Fibroblast of villous mesenchyme (primary cell): Measurements from ENCODE around the gene GPRIN2. TPM values are rescaled to one million over a fixed set of nuclear protein-coding genes. Genes with fewer than 3 reads are reported as not detected.

Experiments
- DNase-seq: peaks from one replicate; pipeline ENCODE4 v3.0.0-alpha.2; 2010; ENCODE audit warnings: low read depth
- H3K4me3 ChIP-seq: 2 replicates; pipeline ENCODE4 v1.5.1; 2011; ENCODE audit warnings: low read depth, mild to moderate bottlenecking, low read length
- total RNA-seq: library from RNA; depleted of rRNA; stranded (reverse); fragments of >200 nt; gene quantifications from 2 replicates; pipeline ENCODE4 v1.2.3, GENCODE V29; 2012
- TF ChIP-seq, protein P1 (sequence below): IDR thresholded peaks from 2 replicates; pipeline ENCODE4 v1.5.1; 2012; ENCODE audit warnings: low read depth, mild to moderate bottlenecking, low read length; ENCODE audit not compliant: insufficient read depth

GPRIN2 gene
- total RNA-seq, 1 donor = not detected

DNA sequence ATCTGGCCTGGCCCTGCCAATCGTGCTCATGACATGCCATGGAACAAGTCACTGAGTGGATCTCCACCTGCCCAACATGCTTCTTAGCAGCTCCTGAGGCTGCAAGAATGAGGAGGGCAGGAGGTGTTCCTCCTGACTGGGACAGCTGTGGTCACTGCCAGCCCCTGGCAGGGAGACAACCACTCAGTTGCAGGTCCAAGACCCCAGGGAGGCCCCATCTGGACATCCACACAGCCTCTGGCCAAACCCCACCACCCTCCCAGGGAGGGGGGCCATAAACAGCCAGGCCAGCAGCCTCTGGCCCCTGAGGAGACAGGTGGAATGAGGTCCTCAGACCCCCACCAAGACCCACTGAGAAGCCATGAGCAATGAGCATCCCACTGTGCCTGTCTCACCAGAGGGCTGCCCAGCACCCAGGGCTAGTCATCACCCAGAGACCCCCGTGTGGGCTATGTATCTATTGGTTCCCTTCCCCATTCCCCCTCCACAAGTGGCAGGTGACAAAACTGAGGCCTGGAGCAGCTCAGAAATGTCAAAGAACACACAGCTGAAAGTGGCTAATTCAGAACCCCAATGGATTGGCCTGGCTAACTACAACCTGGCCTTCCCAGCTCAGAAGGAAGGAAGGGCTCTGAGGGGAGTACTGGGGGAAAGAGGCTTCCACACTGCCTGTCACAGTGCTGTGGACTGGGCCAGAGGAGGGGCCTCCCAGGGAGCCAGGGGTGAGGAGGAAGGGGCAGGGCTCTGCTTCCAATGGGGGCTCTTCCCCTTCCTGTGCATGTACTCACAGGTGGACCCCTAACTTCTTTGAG is 3.0 kb downstream of the GPRIN2 start:
- DNase-seq = no peak
- TF ChIP-seq, protein P1, sequence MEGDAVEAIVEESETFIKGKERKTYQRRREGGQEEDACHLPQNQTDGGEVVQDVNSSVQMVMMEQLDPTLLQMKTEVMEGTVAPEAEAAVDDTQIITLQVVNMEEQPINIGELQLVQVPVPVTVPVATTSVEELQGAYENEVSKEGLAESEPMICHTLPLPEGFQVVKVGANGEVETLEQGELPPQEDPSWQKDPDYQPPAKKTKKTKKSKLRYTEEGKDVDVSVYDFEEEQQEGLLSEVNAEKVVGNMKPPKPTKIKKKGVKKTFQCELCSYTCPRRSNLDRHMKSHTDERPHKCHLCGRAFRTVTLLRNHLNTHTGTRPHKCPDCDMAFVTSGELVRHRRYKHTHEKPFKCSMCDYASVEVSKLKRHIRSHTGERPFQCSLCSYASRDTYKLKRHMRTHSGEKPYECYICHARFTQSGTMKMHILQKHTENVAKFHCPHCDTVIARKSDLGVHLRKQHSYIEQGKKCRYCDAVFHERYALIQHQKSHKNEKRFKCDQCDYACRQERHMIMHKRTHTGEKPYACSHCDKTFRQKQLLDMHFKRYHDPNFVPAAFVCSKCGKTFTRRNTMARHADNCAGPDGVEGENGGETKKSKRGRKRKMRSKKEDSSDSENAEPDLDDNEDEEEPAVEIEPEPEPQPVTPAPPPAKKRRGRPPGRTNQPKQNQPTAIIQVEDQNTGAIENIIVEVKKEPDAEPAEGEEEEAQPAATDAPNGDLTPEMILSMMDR = no peak
- H3K4me3 ChIP-seq = no peak overlapping the region

DNA sequence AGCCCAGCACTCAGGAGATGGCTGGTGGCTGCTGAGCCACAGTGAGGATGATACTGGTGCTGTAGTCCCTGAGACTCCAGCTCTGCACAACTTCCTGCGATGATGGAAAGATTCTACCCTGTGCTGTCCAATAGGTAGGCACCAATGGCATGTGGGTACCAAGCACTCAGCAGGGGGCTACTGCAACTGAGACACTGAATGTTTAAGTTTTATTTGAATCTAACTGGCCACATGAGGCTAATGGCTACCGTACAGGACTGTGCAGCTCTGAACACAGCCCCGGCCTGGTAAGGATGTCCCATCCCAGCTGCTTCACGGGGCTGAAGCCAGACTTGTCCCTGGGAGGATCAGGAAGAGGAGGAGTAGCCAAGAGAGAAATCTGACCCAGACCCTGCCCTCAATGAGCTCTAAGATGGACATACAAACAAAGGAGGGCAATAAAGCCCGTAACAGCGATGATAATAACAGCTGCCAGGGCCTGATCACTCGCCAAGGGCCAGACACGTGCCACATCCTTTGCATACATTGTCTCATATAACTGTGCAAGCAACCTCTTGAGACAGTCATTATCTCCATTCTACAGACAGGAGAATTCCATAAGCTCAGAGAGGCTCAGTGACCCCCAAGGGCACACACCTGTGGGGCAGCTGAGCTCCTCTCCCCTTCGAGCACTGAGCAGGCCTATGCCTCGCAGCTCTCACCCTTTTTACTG is 3.8 kb downstream of the GPRIN2 start:
- H3K4me3 ChIP-seq = no peak overlapping the region
- DNase-seq = no peak
- TF ChIP-seq, protein P1 = no peak

DNA sequence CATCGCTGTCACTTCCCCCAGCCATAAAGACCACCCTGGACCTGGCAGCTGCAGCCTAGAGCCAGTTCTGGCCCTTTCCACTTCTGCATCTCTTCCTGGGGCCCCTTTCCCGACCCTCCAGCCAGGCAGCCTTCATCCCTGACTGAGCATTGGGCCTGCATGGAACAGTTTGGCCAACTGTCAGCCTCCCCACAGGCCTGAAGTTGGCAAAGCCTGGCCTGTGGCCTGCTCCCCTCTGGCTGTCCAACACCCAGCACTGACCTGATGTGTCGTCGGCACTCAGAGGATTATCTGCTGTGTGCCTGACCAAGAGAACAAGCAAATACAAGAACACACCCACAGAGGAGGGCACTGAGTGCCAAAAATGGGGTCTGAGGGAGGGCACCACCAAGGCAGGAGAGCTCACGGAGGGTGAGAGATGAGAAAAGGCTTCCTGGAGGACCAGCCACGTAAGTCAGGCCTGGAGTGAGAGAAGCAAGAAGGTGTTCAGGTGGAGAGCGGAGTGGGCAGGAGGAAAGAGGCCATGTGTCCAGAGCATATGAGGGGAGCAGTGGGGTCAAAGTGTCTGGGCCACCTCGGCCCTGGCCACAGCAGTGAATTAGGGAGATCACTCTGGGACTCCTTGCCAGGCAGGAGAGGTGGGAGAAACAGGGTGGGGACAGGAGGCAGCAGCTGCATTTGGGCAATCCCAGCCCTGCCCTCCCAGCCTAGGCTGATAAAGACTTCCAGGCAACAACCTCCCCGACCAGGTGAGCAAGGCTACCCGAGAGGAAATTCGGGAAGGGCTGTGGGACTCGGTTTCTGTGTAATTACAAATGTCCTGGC is 4.5 kb downstream of the GPRIN2 start:
- TF ChIP-seq, protein P1 = no peak
- no peak overlapping the region for H3K4me3 ChIP-seq
- no peak for DNase-seq

DNA sequence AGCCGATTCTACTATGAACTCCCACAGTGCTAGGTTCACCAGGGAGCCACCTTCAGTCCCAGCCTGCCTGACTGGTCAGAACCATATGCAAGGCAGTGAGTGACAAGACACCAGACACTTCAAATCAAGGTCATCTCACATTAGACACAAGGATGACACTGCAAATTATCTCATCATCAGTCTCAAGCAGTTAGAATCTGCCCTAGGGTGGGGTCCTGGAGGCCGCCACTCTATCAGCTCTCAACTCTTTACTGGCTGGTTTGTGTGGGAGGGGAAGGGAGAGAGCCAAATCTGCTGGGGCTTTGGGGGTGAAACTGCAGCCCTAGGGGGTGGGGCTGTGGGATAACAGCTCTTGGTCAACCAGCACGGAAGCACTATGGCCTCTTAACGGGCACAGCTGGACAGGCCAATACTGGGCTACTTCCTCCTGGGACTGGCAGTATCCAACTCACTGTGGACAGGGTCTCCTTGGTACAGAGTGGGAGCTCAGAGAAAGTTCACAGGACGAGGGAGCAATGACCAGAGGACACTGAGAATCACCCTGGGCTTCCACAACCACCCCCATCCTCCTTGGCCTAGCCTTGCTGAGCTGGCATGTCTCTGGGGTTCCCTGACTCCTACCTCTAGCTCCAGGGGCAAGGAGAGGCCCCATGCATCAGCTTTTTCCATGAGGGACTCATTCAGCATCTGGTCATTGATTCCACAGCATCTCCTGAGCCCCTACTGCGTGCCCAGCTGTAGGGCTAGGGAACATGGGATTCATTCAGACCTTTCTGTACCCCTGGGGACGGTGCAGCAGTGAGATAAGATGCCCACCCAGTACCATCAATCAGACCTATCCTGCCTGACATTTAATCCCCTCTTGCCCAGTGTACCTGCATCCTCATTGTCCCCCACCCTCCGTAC is 5.4 kb downstream of the GPRIN2 start:
- no peak overlapping the region for H3K4me3 ChIP-seq
- TF ChIP-seq, protein P1 = no peak
- DNase-seq = no peak

DNA sequence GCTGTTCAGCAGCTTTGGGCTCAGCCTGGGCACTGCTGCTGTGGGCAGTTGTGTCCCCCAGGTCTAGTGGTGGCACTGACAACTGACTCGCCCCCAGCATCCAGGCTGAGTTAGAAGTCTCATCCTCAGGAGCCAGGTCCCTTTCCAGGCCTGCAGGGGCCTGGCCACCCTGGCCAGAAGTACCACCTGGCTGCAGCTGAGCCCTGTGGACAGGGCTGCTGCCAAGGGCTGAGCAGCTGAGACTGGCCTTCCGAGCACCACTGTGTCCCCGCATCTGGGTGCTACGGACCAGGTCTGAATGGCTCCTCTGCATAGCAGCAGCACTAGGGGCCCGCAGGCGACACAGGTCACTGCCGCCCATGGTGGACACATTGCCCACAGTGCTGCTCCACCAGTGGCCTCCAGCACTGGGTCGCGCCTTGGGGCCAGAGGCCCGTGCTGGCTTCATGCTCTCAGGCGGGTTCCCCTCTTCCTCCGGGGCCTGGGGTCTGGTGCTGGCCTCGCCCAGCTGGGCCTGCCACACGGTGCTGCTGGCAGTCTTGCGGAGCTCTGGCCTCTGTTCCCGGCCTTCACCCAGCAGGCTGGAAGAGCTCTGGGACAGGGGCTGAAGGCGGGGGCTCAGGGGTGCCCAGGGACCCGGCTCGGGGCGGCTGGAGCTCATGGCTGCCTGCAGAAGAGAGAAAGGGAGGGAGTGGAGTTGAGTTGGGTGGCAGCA is 6.2 kb downstream of the GPRIN2 start:
- no peak overlapping the region for H3K4me3 ChIP-seq
- DNase-seq = no peak
- TF ChIP-seq, protein P1 = no peak
